Loucy (cell line): ENCODE data around the gene KCNMA1.

Experiments used
- H2AFZ ChIP-seq: fragments of 200-600 bp; sonication (generic); 2 replicates; pipeline ENCODE4 v1.6.0; 2016; ENCODE audit warnings: antibody characterized with exemption, mild to moderate bottlenecking, low read length, moderate library complexity
- H3F3A ChIP-seq: fragments of 200-600 bp; 2 replicates; pipeline ENCODE4 v1.6.0; 2016; ENCODE audit warnings: antibody characterized with exemption, low read depth, mild to moderate bottlenecking
- H3K27me3 ChIP-seq: fragments of 200-600 bp; sonication (generic); 2 replicates; pipeline ENCODE4 v1.6.1; 2014; ENCODE audit warnings: low read length, mild to moderate bottlenecking; ENCODE audit not compliant: insufficient read depth, poor library complexity, severe bottlenecking
- H3K36me3 ChIP-seq: fragments of 200-600 bp; sonication (generic); 2 replicates; pipeline ENCODE4 v1.6.1; 2016; ENCODE audit warnings: low read length; ENCODE audit not compliant: insufficient read depth
- H3K4me1 ChIP-seq: fragments of 200-600 bp; sonication (generic); 2 replicates; pipeline ENCODE4 v1.5.1; 2014; ENCODE audit warnings: low read length, mild to moderate bottlenecking; ENCODE audit not compliant: insufficient read depth, poor library complexity, severe bottlenecking
- H3K4me2 ChIP-seq: fragments of 200-600 bp; sonication (generic); 2 replicates; pipeline ENCODE4 v1.6.0; 2014; ENCODE audit warnings: antibody characterized with exemption, low read length, low read depth, mild to moderate bottlenecking; ENCODE audit not compliant: poor library complexity, severe bottlenecking
- H3K4me3 ChIP-seq: fragments of 200-600 bp; sonication (generic); 2 replicates; pipeline ENCODE4 v1.5.1; 2014; ENCODE audit warnings: low read length, mild to moderate bottlenecking, mixed read lengths; ENCODE audit not compliant: poor library complexity, severe bottlenecking
- H3K79me2 ChIP-seq: fragments of 200-600 bp; sonication (generic); 2 replicates; pipeline ENCODE4 v1.6.1; 2014; ENCODE audit warnings: low read length; ENCODE audit not compliant: insufficient read depth
- H3K9ac ChIP-seq: fragments of 200-600 bp; sonication (generic); 2 replicates; pipeline ENCODE4 v1.6.0; 2014; ENCODE audit warnings: mild to moderate bottlenecking, low read depth, low read length, moderate library complexity; ENCODE audit not compliant: poor library complexity, severe bottlenecking
- H3K9me2 ChIP-seq: fragments of 200-600 bp; sonication (generic); replicated peaks from 2 replicates; pipeline ENCODE4 v1.6.1; 2016; ENCODE audit warnings: low read depth, low read length, mixed read lengths
- H3K9me3 ChIP-seq: fragments of 200-600 bp; sonication (generic); 2 replicates; pipeline ENCODE4 v1.6.1; 2014; ENCODE audit warnings: mild to moderate bottlenecking, antibody characterized with exemption, low read length, low read depth; ENCODE audit not compliant: insufficient read depth
- H4K20me1 ChIP-seq: fragments of 200-600 bp; sonication (generic); 2 replicates; pipeline ENCODE4 v1.6.0; 2014; ENCODE audit warnings: antibody characterized with exemption, low read length, mild to moderate bottlenecking; ENCODE audit not compliant: insufficient read depth, poor library complexity, severe bottlenecking
- CTCF ChIP-seq: fragments of 200-600 bp; sonication (generic); conservative IDR thresholded peaks from 2 replicates; pipeline ENCODE4 v1.5.1; 2014; ENCODE audit warnings: mild to moderate bottlenecking, antibody characterized with exemption, low read length
- EZH2phosphoT487 ChIP-seq: fragments of 200-600 bp; IDR thresholded peaks from 2 replicates; pipeline ENCODE4 v1.6.1; 2018; ENCODE audit warnings: antibody characterized with exemption, mild to moderate bottlenecking, moderate library complexity, borderline replicate concordance

KCNMA1 gene

DNA sequence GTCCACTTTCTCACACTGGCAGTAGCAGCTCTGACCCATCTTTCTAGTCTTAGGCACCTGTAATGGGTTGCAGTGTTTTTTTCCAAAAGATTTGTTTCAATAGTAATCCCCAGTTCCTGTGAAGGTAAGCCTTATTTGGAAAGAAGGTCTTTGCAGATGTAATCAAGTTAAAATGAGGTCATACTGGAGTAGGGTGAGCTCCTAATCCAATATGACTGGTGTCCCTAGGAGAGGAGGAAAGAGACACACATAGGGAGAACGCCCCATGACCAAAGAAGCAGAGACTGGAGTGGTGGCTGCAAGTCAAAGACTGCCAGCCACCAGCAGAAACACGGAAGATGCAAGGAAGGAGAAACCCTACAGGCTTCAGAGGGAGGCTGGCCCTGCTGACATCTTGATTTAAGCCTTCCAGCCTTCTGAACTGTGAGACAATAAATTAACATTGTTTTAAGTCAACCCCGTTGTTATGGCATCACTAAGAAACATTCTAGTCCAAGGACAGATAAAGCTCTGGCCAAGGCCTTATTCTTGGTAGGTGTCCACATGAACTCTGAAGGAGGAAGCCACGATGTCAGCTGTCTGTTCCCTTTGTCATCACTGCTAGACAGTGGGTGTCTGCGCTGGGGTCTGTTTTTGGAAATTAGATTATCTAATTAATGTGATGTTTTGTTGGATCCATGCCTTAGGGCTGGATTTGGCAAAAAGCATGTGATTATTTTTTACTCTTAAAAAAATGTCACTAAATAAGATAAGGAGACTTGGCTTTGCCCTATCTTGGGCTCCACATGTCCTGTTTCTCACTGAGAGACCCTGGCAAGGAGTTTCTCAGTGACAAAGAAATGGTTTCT lies 214.9 kb downstream of the KCNMA1 start:
- Histone ChIP-seq H3K4me2 (no peak overlapping the region), H3K4me3 (no peak overlapping the region), H4K20me1 (no peaks in the 10 kb centered on the region), H3K9me2 (no peaks in the 10 kb centered on the region), H3K9ac (no peak overlapping the region), H3K4me1 (no peaks in the 10 kb centered on the region), H3K79me2 (no peaks in the 10 kb centered on the region), H3F3A (no peaks in the 10 kb centered on the region), H3K27me3 (no peaks in the 10 kb centered on the region), H2AFZ (no peak overlapping the region), H3K9me3 (no peaks in the 10 kb centered on the region), H3K36me3 (no peaks in the 10 kb centered on the region)
- TF ChIP-seq CTCF (no peak), EZH2phosphoT487 (no peak)

- no peak overlapping the region for H3K4me3 ChIP-seq
- H3K9me2 ChIP-seq, result no peaks in the 10 kb centered on the region
- H3K36me3 ChIP-seq, result no peaks in the 10 kb centered on the region
- no peaks in the 10 kb centered on the region for H3K79me2 ChIP-seq
- no peaks in the 10 kb centered on the region for H3F3A ChIP-seq
- TF ChIP-seq EZH2phosphoT487 (no peak), CTCF (no peak)
- no peak overlapping the region for H3K9ac ChIP-seq
- H4K20me1 ChIP-seq, result no peaks in the 10 kb centered on the region
- no peak overlapping the region for H2AFZ ChIP-seq
- H3K27me3 ChIP-seq, result no peaks in the 10 kb centered on the region
- no peaks in the 10 kb centered on the region for H3K4me1 ChIP-seq
- no peak overlapping the region for H3K4me2 ChIP-seq
- H3K9me3 ChIP-seq, result no peaks in the 10 kb centered on the region
Observed at GRCh38 chr10:77421591-77421990, 216.0 kb downstream of the KCNMA1 start.

DNA sequence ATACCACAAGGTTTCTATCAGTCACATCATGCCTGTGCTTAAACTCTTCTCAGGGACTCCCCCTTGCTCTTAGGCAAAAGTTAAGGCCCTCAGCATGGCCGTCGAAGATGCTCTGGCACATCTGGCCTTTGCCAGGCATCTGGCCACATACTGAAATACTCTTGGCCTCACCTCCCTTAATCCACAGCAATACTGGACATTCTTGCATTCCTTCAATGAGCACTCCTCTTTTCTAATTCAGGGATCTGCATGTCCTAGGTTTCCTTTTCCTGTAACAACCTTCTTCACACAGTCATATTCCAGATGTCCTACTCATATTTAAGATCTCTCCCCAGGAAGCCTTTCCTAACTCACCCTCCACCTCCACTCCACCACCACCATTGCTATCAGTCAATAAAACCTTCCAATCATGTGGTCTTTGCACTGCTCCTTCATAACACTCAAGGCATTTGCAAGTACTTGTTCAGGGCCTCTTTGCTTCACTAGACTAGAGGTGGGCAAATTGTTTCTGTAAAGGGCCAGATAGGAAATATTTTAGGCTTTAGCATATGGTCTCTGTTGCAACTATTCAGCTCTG lies 216.6 kb downstream of the KCNMA1 start:
- Histone ChIP-seq H3K9me2 (no peaks in the 10 kb centered on the region), H3K36me3 (no peaks in the 10 kb centered on the region), H3K4me2 (no peak overlapping the region), H4K20me1 (no peaks in the 10 kb centered on the region), H3F3A (no peaks in the 10 kb centered on the region), H3K4me1 (no peaks in the 10 kb centered on the region), H3K79me2 (no peaks in the 10 kb centered on the region), H2AFZ (no peak overlapping the region), H3K27me3 (no peaks in the 10 kb centered on the region), H3K9me3 (no peaks in the 10 kb centered on the region), H3K4me3 (no peak overlapping the region), H3K9ac (no peak overlapping the region)
- TF ChIP-seq CTCF, result no peak
- no peak for TF ChIP-seq EZH2phosphoT487
